ENCODE results near the gene P2RX7. TPM values are rescaled to one million over a fixed set of nuclear protein-coding genes. Genes with fewer than 3 reads are reported as not detected.

P2RX7 gene
- total RNA-seq, 1 experiment from 2014 or later: not detected

DNA sequence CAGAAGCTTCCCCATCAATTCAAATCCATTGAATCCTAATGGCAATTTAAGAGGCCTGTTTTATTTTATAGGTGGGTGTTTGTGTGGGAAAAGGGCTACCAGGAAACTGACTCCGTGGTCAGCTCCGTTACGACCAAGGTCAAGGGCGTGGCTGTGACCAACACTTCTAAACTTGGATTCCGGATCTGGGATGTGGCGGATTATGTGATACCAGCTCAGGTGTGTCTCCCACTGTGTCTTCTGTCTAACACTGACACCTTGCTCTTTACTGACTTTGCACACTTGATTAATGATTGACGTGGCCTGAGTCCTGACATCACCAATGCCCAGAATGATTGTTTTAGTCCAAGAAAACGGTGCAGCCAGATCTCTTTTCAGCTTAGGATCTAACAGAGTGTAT is 84.4 kb downstream of the P2RX7 start:
- peaks cover 12% of the 10 kb centered on the region for H3K36me3 Mint-ChIP-seq (ENCODE audit: insufficient read depth, unreplicated experiment)
- H3K4me1 Mint-ChIP-seq (ENCODE audit: low read depth, unreplicated experiment): peaks cover 37% of the 10 kb centered on the region
- peak overlapping the region; percentile 34 for H3K27ac Mint-ChIP-seq (ENCODE audit: unreplicated experiment)
- no peaks in the 10 kb centered on the region for H3K27me3 Mint-ChIP-seq (ENCODE audit: unreplicated experiment)
- BruUV-seq (replicated peaks): no TSS peak
- DNase-seq: peak; percentile 43
- intact Hi-C loops (cut with micrococcal nuclease; ENCODE audit: unreplicated experiment): loop anchor here (5.0 kb wide), 1 partner anchor 95 kb away; no protein-coding TSS in a partner anchor
- TF ChIP-seq CTCF (IDR thresholded peaks at IDR 0.05; ENCODE audit: unreplicated experiment): no peak
- no peaks in the 10 kb centered on the region for H3K9me3 Mint-ChIP-seq (ENCODE audit: low read depth, unreplicated experiment)
- H3K4me3 Mint-ChIP-seq (ENCODE audit: low read depth, unreplicated experiment): peak overlapping the region; percentile 33
- CTCF ChIA-PET: interaction anchor here (0.6 to 1.4 kb wide), 3 partner anchors 10 to 179 kb away, joined by 3 to 4 read pairs (median 4); no protein-coding TSS in a partner anchor

DNA sequence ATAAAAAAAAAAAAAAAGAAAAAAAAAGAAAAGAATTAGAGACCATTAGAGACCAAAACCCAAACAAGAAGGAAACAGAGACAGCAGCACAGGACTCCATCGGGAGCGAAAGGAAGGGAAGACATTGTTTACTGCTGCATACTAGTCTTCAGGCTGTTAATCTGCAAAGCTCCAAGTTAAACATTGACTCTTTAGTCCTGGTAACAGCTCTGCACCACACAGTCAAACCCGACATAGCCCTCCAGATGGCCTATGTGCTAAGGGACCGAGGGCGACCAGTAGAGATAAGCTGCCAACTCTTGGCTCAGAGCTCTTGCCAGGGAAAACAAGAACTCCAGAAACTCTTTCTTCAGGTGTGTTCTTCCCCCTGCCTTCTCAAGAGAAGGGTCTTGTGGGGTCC is 85.1 kb downstream of the P2RX7 start:
- CTCF ChIA-PET: interaction anchor here (0.6 to 1.4 kb wide), 3 partner anchors 9 to 623 kb away, joined by 3 to 4 read pairs (median 3); no protein-coding TSS in a partner anchor
- BruUV-seq (replicated peaks): no TSS peak

DNA sequence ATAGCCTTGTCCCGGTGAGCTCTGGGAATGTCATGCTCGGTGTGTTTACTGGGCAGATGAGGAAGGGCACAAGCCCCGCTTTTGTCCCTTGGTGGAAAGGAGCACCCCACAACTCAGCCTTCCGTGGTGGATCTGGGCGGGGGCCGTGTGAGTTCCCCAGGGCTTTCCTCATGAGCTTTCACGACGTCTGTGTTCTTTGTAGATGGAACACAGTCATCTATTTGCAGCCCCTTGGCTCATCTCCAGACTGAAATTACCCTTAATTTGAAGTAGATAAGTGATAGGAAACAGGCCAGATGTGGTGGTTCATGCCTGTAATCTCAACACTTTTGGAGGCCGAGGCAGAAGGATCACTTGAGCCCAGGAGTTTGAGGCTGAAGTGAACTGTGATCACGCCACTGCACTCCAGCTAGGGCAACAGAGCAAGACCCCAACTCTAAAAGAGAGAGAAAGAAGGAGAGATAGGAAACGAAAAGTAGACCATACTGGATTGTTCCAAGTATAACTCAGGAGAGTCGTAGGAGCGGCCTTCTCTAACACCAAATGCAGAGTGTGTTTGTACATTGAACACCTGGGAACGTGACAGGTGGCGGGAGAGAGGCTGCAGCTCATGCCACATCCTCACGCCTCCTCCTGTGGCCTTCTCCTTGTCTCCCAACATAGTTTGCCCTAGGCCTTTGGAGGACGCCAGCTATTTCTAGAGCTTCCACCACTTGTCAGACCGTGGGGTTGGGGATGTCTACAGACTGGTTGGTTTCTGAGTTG is 86.1 kb downstream of the P2RX7 start:
- H3K4me3 Mint-ChIP-seq (ENCODE audit: low read depth, unreplicated experiment): no peak overlapping the region
- intact Hi-C loops (cut with micrococcal nuclease; ENCODE audit: unreplicated experiment): loop anchor here (5.0 kb wide), 1 partner anchor 96 kb away; no protein-coding TSS in a partner anchor
- DNase-seq: no peak
- CTCF ChIA-PET: no interaction called here
- H3K27me3 Mint-ChIP-seq (ENCODE audit: unreplicated experiment): no peaks in the 10 kb centered on the region
- TF ChIP-seq CTCF (IDR thresholded peaks at IDR 0.05; ENCODE audit: unreplicated experiment): no peak
- peaks cover 37% of the 10 kb centered on the region for H3K4me1 Mint-ChIP-seq (ENCODE audit: low read depth, unreplicated experiment)
- no peak overlapping the region for H3K27ac Mint-ChIP-seq (ENCODE audit: unreplicated experiment)
- peaks cover 19% of the 10 kb centered on the region for H3K36me3 Mint-ChIP-seq (ENCODE audit: insufficient read depth, unreplicated experiment)
- no TSS peak for BruUV-seq (replicated peaks)
- no peaks in the 10 kb centered on the region for H3K9me3 Mint-ChIP-seq (ENCODE audit: low read depth, unreplicated experiment)

More for the DNA sequence above, 85.1 kb downstream of the P2RX7 start:
- Mint-ChIP-seq H3K4me3 (ENCODE audit: low read depth, unreplicated experiment) (peak overlapping the region; percentile 33), H3K36me3 (ENCODE audit: insufficient read depth, unreplicated experiment) (peaks cover 18% of the 10 kb centered on the region), H3K4me1 (ENCODE audit: low read depth, unreplicated experiment) (peaks cover 37% of the 10 kb centered on the region), H3K27me3 (ENCODE audit: unreplicated experiment) (no peaks in the 10 kb centered on the region), H3K27ac (ENCODE audit: unreplicated experiment) (no peak overlapping the region), H3K9me3 (ENCODE audit: low read depth, unreplicated experiment) (no peaks in the 10 kb centered on the region)
- intact Hi-C loops (cut with micrococcal nuclease; ENCODE audit: unreplicated experiment): loop anchor here (5.0 kb wide), 1 partner anchor 95 kb away; no protein-coding TSS in a partner anchor
- TF ChIP-seq CTCF (IDR thresholded peaks at IDR 0.05; ENCODE audit: unreplicated experiment): no peak
- no peak for DNase-seq

GRCh38 chr12:121219353-121219986 is 86.8 kb downstream of the P2RX7 start:
- intact Hi-C loops (cut with micrococcal nuclease; ENCODE audit: unreplicated experiment): loop anchor here (5.0 kb wide), 1 partner anchor 97 kb away; no protein-coding TSS in a partner anchor
- no peak overlapping the region for H3K4me3 Mint-ChIP-seq (ENCODE audit: low read depth, unreplicated experiment)
- DNase-seq: no peak
- TF ChIP-seq CTCF (IDR thresholded peaks at IDR 0.05; ENCODE audit: unreplicated experiment): no peak
- CTCF ChIA-PET: no interaction called here
- no peak overlapping the region for H3K27ac Mint-ChIP-seq (ENCODE audit: unreplicated experiment)
- BruUV-seq (replicated peaks): no TSS peak
- H3K36me3 Mint-ChIP-seq (ENCODE audit: insufficient read depth, unreplicated experiment): peaks cover 19% of the 10 kb centered on the region
- peaks cover 31% of the 10 kb centered on the region for H3K4me1 Mint-ChIP-seq (ENCODE audit: low read depth, unreplicated experiment)
- H3K9me3 Mint-ChIP-seq (ENCODE audit: low read depth, unreplicated experiment): no peaks in the 10 kb centered on the region
- H3K27me3 Mint-ChIP-seq (ENCODE audit: unreplicated experiment): no peaks in the 10 kb centered on the region

Measured in Calu3 (cell line).